Measurements from ENCODE around the gene CHST9. TPM values are rescaled to one million over a fixed set of nuclear protein-coding genes. Genes with fewer than 3 reads are reported as not detected.

The CHST9 gene
- total and polyA plus RNA-seq, 2 of the 13 experiments (the other 11 are each of a cell fraction or from before 2014, with no cell fraction given): 3.2 to 9.6 TPM

- Histone ChIP-seq H3K4me3 (replicated peaks in 1 of 3; ENCODE audit: insufficient read depth in 1 of 3, low read depth in 2 of 3, low read length in 3 of 3) (no peak overlapping the region; a peak in 1 of 6 replicates), H3K27me3 (ENCODE audit: control insufficient read depth in 1 of 2, insufficient read depth in 2 of 2, low read length in 2 of 2) (no peaks in the 10 kb centered on the region; a peak in 1 of 5 replicates), H3K36me3 (replicated peaks in 1 of 2; ENCODE audit: control insufficient read depth in 1 of 2, insufficient read depth in 2 of 2, low read length in 2 of 2) (no peaks in the 10 kb centered on the region), H3K4me1 (ENCODE audit: insufficient read depth, low read length) (peaks cover 17% of the 10 kb centered on the region), H4K20me1 (ENCODE audit: insufficient read depth, low read length) (no peaks in the 10 kb centered on the region), H3K9me3 (ENCODE audit: low read length) (no peaks in the 10 kb centered on the region), H3K4me2 (ENCODE audit: low read depth, low read length) (0 out of 2 replicates have a peak overlapping the region, but pooled peaks have one; percentile 29), H3K9ac (ENCODE audit: insufficient read depth, low read depth, low read length) (no peak overlapping the region), H3K79me2 (ENCODE audit: insufficient read depth, low read length) (no peaks in the 10 kb centered on the region), H3K27ac (ENCODE audit: extremely low read length, insufficient read depth, low read length) (no peak overlapping the region), H2AFZ (ENCODE audit: low read length) (no peak overlapping the region)
- intact Hi-C loops (cut with micrococcal nuclease; ENCODE audit: unreplicated experiment): no loop called here
- 2% methylated on average over 3 of the region's 3 CpGs for WGBS (ENCODE audit: low lambda C conversion rate)
- in situ Hi-C loops (cut with HindIII; ENCODE audit: extremely low pct_ligation_motif_present, low pct_unique_long_range_greater_than_20kb): no loop called here
- no TSS peak for BruUV-seq (replicated peaks)
- CTCF ChIA-PET (ENCODE audit: low intra/inter-chr PET ratio, low total read pairs): no interaction called here
- ATAC-seq (peak; percentile 90), DNase-seq (ENCODE audit: low spot score) (peak; percentile 66), FAIRE-seq (peak; percentile 46)
- POLR2A ChIA-PET: no interaction called here
- TF ChIP-seq HDAC2 (CRISPR knock-in tag; IDR thresholded peaks at IDR 0.05) (no peak), THAP8 (CRISPR knock-in tag; IDR thresholded peaks at IDR 0.05; ENCODE audit: borderline replicate concordance) (no peak), ZSCAN20 (CRISPR knock-in tag; IDR thresholded peaks at IDR 0.05; ENCODE audit: borderline replicate concordance) (no peak), HOXA3 (CRISPR knock-in tag; IDR thresholded peaks at IDR 0.05) (no peak), DMAP1 (CRISPR knock-in tag; IDR thresholded peaks at IDR 0.05) (no peak), MLX (CRISPR knock-in tag; IDR thresholded peaks at IDR 0.05) (no peak), ZFP36 (IDR thresholded peaks at IDR 0.05; ENCODE audit: borderline replicate concordance, low read depth, low read length, partially characterized antibody) (no peak), FOXP4 (CRISPR knock-in tag; IDR thresholded peaks at IDR 0.05) (peak; percentile 40; the same call in 1 of the 2 replicates), ONECUT2 (CRISPR knock-in tag; IDR thresholded peaks at IDR 0.05) (0 out of 2 replicates have a peak, but pooled peaks have one; percentile 38), GFI1 (CRISPR knock-in tag; IDR thresholded peaks at IDR 0.05; ENCODE audit: borderline replicate concordance) (no peak), ZNF678 (CRISPR knock-in tag; IDR thresholded peaks at IDR 0.05) (no peak)
- TF ChIP-seq, protein P1, sequence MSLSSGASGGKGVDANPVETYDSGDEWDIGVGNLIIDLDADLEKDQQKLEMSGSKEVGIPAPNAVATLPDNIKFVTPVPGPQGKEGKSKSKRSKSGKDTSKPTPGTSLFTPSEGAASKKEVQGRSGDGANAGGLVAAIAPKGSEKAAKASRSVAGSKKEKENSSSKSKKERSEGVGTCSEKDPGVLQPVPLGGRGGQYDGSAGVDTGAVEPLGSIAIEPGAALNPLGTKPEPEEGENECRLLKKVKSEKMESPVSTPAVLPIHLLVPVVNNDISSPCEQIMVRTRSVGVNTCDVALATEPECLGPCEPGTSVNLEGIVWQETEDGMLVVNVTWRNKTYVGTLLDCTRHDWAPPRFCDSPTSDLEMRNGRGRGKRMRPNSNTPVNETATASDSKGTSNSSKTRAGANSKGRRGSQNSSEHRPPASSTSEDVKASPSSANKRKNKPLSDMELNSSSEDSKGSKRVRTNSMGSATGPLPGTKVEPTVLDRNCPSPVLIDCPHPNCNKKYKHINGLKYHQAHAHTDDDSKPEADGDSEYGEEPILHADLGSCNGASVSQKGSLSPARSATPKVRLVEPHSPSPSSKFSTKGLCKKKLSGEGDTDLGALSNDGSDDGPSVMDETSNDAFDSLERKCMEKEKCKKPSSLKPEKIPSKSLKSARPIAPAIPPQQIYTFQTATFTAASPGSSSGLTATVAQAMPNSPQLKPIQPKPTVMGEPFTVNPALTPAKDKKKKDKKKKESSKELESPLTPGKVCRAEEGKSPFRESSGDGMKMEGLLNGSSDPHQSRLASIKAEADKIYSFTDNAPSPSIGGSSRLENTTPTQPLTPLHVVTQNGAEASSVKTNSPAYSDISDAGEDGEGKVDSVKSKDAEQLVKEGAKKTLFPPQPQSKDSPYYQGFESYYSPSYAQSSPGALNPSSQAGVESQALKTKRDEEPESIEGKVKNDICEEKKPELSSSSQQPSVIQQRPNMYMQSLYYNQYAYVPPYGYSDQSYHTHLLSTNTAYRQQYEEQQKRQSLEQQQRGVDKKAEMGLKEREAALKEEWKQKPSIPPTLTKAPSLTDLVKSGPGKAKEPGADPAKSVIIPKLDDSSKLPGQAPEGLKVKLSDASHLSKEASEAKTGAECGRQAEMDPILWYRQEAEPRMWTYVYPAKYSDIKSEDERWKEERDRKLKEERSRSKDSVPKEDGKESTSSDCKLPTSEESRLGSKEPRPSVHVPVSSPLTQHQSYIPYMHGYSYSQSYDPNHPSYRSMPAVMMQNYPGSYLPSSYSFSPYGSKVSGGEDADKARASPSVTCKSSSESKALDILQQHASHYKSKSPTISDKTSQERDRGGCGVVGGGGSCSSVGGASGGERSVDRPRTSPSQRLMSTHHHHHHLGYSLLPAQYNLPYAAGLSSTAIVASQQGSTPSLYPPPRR (CRISPR knock-in tag; IDR thresholded peaks at IDR 0.05; ENCODE audit: borderline replicate concordance): 0 out of 2 replicates have a peak, but pooled peaks have one; percentile 11
- TF ChIP-seq, protein P2, sequence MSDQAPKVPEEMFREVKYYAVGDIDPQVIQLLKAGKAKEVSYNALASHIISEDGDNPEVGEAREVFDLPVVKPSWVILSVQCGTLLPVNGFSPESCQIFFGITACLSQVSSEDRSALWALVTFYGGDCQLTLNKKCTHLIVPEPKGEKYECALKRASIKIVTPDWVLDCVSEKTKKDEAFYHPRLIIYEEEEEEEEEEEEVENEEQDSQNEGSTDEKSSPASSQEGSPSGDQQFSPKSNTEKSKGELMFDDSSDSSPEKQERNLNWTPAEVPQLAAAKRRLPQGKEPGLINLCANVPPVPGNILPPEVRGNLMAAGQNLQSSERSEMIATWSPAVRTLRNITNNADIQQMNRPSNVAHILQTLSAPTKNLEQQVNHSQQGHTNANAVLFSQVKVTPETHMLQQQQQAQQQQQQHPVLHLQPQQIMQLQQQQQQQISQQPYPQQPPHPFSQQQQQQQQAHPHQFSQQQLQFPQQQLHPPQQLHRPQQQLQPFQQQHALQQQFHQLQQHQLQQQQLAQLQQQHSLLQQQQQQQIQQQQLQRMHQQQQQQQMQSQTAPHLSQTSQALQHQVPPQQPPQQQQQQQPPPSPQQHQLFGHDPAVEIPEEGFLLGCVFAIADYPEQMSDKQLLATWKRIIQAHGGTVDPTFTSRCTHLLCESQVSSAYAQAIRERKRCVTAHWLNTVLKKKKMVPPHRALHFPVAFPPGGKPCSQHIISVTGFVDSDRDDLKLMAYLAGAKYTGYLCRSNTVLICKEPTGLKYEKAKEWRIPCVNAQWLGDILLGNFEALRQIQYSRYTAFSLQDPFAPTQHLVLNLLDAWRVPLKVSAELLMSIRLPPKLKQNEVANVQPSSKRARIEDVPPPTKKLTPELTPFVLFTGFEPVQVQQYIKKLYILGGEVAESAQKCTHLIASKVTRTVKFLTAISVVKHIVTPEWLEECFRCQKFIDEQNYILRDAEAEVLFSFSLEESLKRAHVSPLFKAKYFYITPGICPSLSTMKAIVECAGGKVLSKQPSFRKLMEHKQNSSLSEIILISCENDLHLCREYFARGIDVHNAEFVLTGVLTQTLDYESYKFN (CRISPR knock-in tag; conservative IDR thresholded peaks at IDR 0.05): peak; percentile 40; the same call in 1 of the 2 replicates
These were observed 12.9 kb upstream of the CHST9 start for GRCh38 chr18:27198036-27198435.
